GM12878 (cell line): ENCODE results near the gene ACACA.

ENCODE experiments used
- ATF2 ChIP-seq: IDR thresholded peaks from 2 replicates; pipeline ENCODE4 v1.6.1; 2012; ENCODE audit warnings: low read length, inconsistent platforms
- E2F4 ChIP-seq: IDR thresholded peaks from 2 replicates; pipeline ENCODE4 v1.6.1; 2012; ENCODE audit warnings: low read depth, low read length, improper control_type of control experiment
- EZH2 ChIP-seq: IDR thresholded peaks from 2 replicates; pipeline ENCODE4 v1.6.1; 2012; ENCODE audit warnings: low read depth, mild to moderate bottlenecking, control low read depth, inconsistent platforms, low read length, borderline replicate concordance; ENCODE audit not compliant: control insufficient read depth
- FOXM1 ChIP-seq: IDR thresholded peaks from 2 replicates; pipeline ENCODE4 v1.6.1; 2012; ENCODE audit warnings: low read depth, mild to moderate bottlenecking, inconsistent platforms, low read length, moderate library complexity
- GATAD2B ChIP-seq: fragments of 450-650 bp; conservative IDR thresholded peaks from 2 replicates; pipeline ENCODE4 v1.6.1; 2017; ENCODE audit warnings: low read depth, mild to moderate bottlenecking, moderate library complexity
- IRF4 ChIP-seq: IDR thresholded peaks from 2 replicates; pipeline ENCODE4 v1.6.1; 2011; ENCODE audit warnings: low read depth, low read length
- POLR2A ChIP-seq: IDR thresholded peaks from 2 replicates; pipeline ENCODE4 v1.6.1; 2011; ENCODE audit warnings: low read depth, mild to moderate bottlenecking, low read length
- RAD21 ChIP-seq: IDR thresholded peaks from 2 replicates; pipeline ENCODE4 v1.6.1; 2011; ENCODE audit warnings: mild to moderate bottlenecking, low read depth, low read length, moderate library complexity; ENCODE audit not compliant: insufficient read depth
- TF ChIP-seq, protein P1 (sequence below): IDR thresholded peaks from 2 replicates; pipeline ENCODE4 v1.6.1; 2012; ENCODE audit warnings: mild to moderate bottlenecking, low read depth, low read length
- TF ChIP-seq, protein P2 (sequence below): IDR thresholded peaks from 2 replicates; pipeline ENCODE4 v1.6.1; 2012; ENCODE audit warnings: low read depth, low read length, improper control_type of control experiment

DNA sequence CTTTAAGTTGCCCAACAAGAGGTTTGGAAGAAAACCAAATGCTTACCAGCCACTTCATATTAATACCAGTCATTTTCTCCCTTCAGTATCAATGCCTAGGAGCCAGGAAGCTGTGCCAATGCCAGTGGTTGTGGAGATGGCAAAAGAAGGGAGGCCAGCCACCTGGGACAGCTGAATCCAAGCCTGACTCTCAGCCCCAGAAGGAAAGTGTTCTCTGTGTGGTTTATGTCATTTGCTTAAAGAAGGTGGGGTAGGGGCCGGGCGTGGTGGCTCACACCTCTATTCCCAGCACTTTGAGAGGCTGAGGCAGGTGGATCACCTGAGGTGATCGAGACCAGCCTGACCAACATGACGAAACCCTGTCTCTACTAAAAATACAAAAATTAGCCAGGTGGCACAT lies 17.5 kb downstream of the ACACA start:
- TF ChIP-seq FOXM1 (no peak), IRF4 (no peak), POLR2A (no peak), EZH2 (no peak), RAD21 (no peak), GATAD2B (no peak), E2F4 (no peak), ATF2 (no peak)
- TF ChIP-seq, protein P1, sequence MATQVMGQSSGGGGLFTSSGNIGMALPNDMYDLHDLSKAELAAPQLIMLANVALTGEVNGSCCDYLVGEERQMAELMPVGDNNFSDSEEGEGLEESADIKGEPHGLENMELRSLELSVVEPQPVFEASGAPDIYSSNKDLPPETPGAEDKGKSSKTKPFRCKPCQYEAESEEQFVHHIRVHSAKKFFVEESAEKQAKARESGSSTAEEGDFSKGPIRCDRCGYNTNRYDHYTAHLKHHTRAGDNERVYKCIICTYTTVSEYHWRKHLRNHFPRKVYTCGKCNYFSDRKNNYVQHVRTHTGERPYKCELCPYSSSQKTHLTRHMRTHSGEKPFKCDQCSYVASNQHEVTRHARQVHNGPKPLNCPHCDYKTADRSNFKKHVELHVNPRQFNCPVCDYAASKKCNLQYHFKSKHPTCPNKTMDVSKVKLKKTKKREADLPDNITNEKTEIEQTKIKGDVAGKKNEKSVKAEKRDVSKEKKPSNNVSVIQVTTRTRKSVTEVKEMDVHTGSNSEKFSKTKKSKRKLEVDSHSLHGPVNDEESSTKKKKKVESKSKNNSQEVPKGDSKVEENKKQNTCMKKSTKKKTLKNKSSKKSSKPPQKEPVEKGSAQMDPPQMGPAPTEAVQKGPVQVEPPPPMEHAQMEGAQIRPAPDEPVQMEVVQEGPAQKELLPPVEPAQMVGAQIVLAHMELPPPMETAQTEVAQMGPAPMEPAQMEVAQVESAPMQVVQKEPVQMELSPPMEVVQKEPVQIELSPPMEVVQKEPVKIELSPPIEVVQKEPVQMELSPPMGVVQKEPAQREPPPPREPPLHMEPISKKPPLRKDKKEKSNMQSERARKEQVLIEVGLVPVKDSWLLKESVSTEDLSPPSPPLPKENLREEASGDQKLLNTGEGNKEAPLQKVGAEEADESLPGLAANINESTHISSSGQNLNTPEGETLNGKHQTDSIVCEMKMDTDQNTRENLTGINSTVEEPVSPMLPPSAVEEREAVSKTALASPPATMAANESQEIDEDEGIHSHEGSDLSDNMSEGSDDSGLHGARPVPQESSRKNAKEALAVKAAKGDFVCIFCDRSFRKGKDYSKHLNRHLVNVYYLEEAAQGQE, result no peak
- TF ChIP-seq, protein P2, sequence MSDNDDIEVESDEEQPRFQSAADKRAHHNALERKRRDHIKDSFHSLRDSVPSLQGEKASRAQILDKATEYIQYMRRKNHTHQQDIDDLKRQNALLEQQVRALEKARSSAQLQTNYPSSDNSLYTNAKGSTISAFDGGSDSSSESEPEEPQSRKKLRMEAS, result no peak
